ENCODE results near the gene CCNY.

DNA sequence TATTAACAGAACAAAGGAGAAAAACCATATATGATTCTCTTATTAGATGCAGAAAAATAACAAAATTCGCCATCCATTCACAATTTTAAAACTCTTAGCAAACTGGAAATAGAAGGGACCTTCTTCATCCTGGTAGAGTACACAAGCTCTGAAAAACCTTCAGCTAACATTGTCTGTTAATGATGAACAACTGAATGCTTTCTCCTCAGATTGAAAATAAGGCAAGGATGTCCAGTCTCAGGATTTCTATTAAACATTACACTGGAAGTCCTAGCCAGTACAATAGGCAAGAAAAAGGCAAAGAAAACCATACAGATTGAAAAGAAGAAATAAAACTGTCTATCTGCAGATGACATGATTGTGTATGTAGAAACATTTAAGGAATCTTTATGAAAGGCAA is 16.0 kb upstream of the CCNY start:
- TF ChIP-seq, protein P1, sequence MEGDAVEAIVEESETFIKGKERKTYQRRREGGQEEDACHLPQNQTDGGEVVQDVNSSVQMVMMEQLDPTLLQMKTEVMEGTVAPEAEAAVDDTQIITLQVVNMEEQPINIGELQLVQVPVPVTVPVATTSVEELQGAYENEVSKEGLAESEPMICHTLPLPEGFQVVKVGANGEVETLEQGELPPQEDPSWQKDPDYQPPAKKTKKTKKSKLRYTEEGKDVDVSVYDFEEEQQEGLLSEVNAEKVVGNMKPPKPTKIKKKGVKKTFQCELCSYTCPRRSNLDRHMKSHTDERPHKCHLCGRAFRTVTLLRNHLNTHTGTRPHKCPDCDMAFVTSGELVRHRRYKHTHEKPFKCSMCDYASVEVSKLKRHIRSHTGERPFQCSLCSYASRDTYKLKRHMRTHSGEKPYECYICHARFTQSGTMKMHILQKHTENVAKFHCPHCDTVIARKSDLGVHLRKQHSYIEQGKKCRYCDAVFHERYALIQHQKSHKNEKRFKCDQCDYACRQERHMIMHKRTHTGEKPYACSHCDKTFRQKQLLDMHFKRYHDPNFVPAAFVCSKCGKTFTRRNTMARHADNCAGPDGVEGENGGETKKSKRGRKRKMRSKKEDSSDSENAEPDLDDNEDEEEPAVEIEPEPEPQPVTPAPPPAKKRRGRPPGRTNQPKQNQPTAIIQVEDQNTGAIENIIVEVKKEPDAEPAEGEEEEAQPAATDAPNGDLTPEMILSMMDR (IDR thresholded peaks at IDR 0.05): no peak
- no peak for TF ChIP-seq POLR2A (IDR thresholded peaks at IDR 0.05)

Data from prostate gland (tissue), 2 donors.